BLaER1 treated with 17β-estradiol and CSF1 and Interleukin-3, amounts not matched to agents 10 nM and 100 nM (cell line): ENCODE measurements around the gene BCAS3.
A peak's percentile ranks its signal among the peaks of the same experiment; 100 is the strongest.

Experiments used
- H3K27ac ChIP-seq, 11 experiments: shearing (Covaris generic); formaldehyde crosslinking; 2 replicates each; pipeline ENCODE4 v1.8.1; 2022
- H3K27me3 ChIP-seq, 11 experiments: shearing (Covaris generic); formaldehyde crosslinking; 2 replicates each; pipeline ENCODE4 v1.8.1; 2022
- H3K36me3 ChIP-seq, 11 experiments: shearing (Covaris generic); formaldehyde crosslinking; 2 replicates each; pipeline ENCODE4 v1.8.1; 2022
- H3K4me1 ChIP-seq, 10 experiments: shearing (Covaris generic); formaldehyde crosslinking; 2 replicates each; pipeline ENCODE4 v1.8.1; 2022
- H3K4me2 ChIP-seq, 11 experiments: shearing (Covaris generic); formaldehyde crosslinking; 2 replicates each; pipeline ENCODE4 v1.8.1; 2022
- H3K4me3 ChIP-seq, 10 experiments: shearing (Covaris generic); formaldehyde crosslinking; 2 replicates each; pipeline ENCODE4 v1.8.1; 2022
- H3K9ac ChIP-seq, 11 experiments: shearing (Covaris generic); formaldehyde crosslinking; 2 replicates each; pipeline ENCODE4 v1.8.1; 2022
- H3K9me3 ChIP-seq, 11 experiments: shearing (Covaris generic); formaldehyde crosslinking; replicated peaks in 1 of 11; 2 replicates each; pipeline ENCODE4 v1.8.1; 2022
- H4K20me1 ChIP-seq, 11 experiments: shearing (Covaris generic); formaldehyde crosslinking; 2 replicates each; pipeline ENCODE4 v1.8.1; 2022
- Cebpa-rat ChIP-seq, 11 experiments: shearing (Covaris generic); IDR thresholded peaks; 2 replicates each; pipeline ENCODE4 v1.8.1; 2022

Gene BCAS3

GRCh38 chr17:61132524-61132923, 454.9 kb downstream of the BCAS3 start:
- no peak for TF ChIP-seq Cebpa-rat (IDR thresholded peaks at IDR 0.05)
- Histone ChIP-seq H3K27ac (no peak overlapping the region), H3K9ac (no peak overlapping the region), H3K4me1 (peaks cover 0 to 7% (median 2%) of the 10 kb centered on the region in 10 experiments; a peak in 3 of 20 replicates), H3K4me2 (no peak overlapping the region), H3K27me3 (peaks cover 0 to 8% (median 0%) of the 10 kb centered on the region in 11 experiments; a peak in 4 of 22 replicates), H3K4me3 (no peak overlapping the region), H3K9me3 (no peaks in the 10 kb centered on the region), H4K20me1 (no peaks in the 10 kb centered on the region), H3K36me3 (no peaks in the 10 kb centered on the region)

GRCh38 chr17:61133853-61134252, 456.2 kb downstream of the BCAS3 start:
- no peaks in the 10 kb centered on the region for H4K20me1 ChIP-seq
- H3K9ac ChIP-seq, result no peak overlapping the region
- H3K4me3 ChIP-seq, result no peak overlapping the region
- H3K4me1 ChIP-seq, result peaks cover 6 to 18% (median 12%) of the 10 kb centered on the region in 10 experiments; a peak in 19 of 20 replicates
- no peak for TF ChIP-seq Cebpa-rat (IDR thresholded peaks at IDR 0.05)
- no peak overlapping the region for H3K27ac ChIP-seq
- H3K27me3 ChIP-seq, result peaks cover 0 to 17% (median 0%) of the 10 kb centered on the region in 11 experiments; a peak in 4 of 22 replicates
- H3K9me3 ChIP-seq, result no peaks in the 10 kb centered on the region
- no peak overlapping the region for H3K4me2 ChIP-seq
- no peaks in the 10 kb centered on the region for H3K36me3 ChIP-seq

GRCh38 chr17:61134551-61135235, 457.0 kb downstream of the BCAS3 start:
- Histone ChIP-seq H3K4me2 (no peak overlapping the region), H3K4me1 (peaks cover 10 to 25% (median 17%) of the 10 kb centered on the region in 10 experiments), H3K4me3 (no peak overlapping the region), H3K27ac (no peak overlapping the region), H4K20me1 (no peaks in the 10 kb centered on the region), H3K9ac (no peak overlapping the region), H3K9me3 (no peaks in the 10 kb centered on the region), H3K36me3 (no peaks in the 10 kb centered on the region), H3K27me3 (peaks cover 0 to 17% (median 0%) of the 10 kb centered on the region in 11 experiments; a peak in 4 of 22 replicates)
- no peak for TF ChIP-seq Cebpa-rat (IDR thresholded peaks at IDR 0.05)

GRCh38 chr17:61135782-61136181, 458.1 kb downstream of the BCAS3 start:
- Histone ChIP-seq H3K9me3 (no peaks in the 10 kb centered on the region), H3K36me3 (no peaks in the 10 kb centered on the region), H4K20me1 (no peaks in the 10 kb centered on the region), H3K4me1 (peaks cover 16 to 34% (median 23%) of the 10 kb centered on the region in 10 experiments), H3K4me3 (no peak overlapping the region), H3K27me3 (peaks cover 0 to 18% (median 0%) of the 10 kb centered on the region in 11 experiments; a peak in 4 of 22 replicates), H3K9ac (no peak overlapping the region), H3K4me2 (no peak overlapping the region), H3K27ac (no peak overlapping the region)
- TF ChIP-seq Cebpa-rat (IDR thresholded peaks at IDR 0.05), result no peak

- Histone ChIP-seq H4K20me1 (no peaks in the 10 kb centered on the region), H3K4me3 (no peak overlapping the region), H3K36me3 (no peaks in the 10 kb centered on the region), H3K9me3 (no peaks in the 10 kb centered on the region), H3K27ac (no peak overlapping the region), H3K4me2 (no peak overlapping the region), H3K4me1 (peaks cover 16 to 34% (median 23%) of the 10 kb centered on the region in 10 experiments), H3K9ac (no peak overlapping the region), H3K27me3 (peaks cover 0 to 23% (median 0%) of the 10 kb centered on the region in 11 experiments; a peak in 4 of 22 replicates)
- no peak for TF ChIP-seq Cebpa-rat (IDR thresholded peaks at IDR 0.05)
Measured at GRCh38 chr17:61136296-61136695, 458.6 kb downstream of the BCAS3 start.

- peak overlapping the region; percentile 47 to 79 (median 65) for H3K4me2 ChIP-seq
- peaks cover 0 to 23% (median 0%) of the 10 kb centered on the region in 11 experiments; a peak in 3 of 22 replicates for H3K27me3 ChIP-seq
- no peaks in the 10 kb centered on the region for H3K9me3 ChIP-seq
- no peak overlapping the region for H3K4me3 ChIP-seq
- peak overlapping the region in 8 of 11 experiments; percentile 51 to 75 (median 64); a peak in 16 of 22 replicates for H3K27ac ChIP-seq
- no peak for TF ChIP-seq Cebpa-rat (IDR thresholded peaks at IDR 0.05)
- H3K36me3 ChIP-seq, result no peaks in the 10 kb centered on the region
- peaks cover 19 to 41% (median 29%) of the 10 kb centered on the region in 10 experiments for H3K4me1 ChIP-seq
- no peaks in the 10 kb centered on the region for H4K20me1 ChIP-seq
- peak overlapping the region in 7 of 11 experiments; percentile 1 to 50 (median 26); a peak in 11 of 22 replicates for H3K9ac ChIP-seq
Measured at GRCh38 chr17:61139219-61139618, 461.6 kb downstream of the BCAS3 start.

GRCh38 chr17:61140081-61140786, 462.6 kb downstream of the BCAS3 start:
- no peak overlapping the region for H3K4me3 ChIP-seq
- H3K9ac ChIP-seq, result peak overlapping the region in 1 of 11 experiments; percentile 1; a peak in 1 of 22 replicates
- H3K27me3 ChIP-seq, result peaks cover 0 to 23% (median 0%) of the 10 kb centered on the region in 11 experiments; a peak in 3 of 22 replicates
- peaks cover 28 to 52% (median 39%) of the 10 kb centered on the region in 10 experiments for H3K4me1 ChIP-seq
- no peak for TF ChIP-seq Cebpa-rat (IDR thresholded peaks at IDR 0.05)
- peak overlapping the region; percentile 47 to 79 (median 65); a peak in 19 of 22 replicates for H3K4me2 ChIP-seq
- no peaks in the 10 kb centered on the region for H3K36me3 ChIP-seq
- H4K20me1 ChIP-seq, result no peaks in the 10 kb centered on the region
- no peaks in the 10 kb centered on the region for H3K9me3 ChIP-seq
- peak overlapping the region in 7 of 11 experiments; percentile 59 to 75 (median 65); a peak in 9 of 22 replicates for H3K27ac ChIP-seq

GRCh38 chr17:61143026-61143425, 465.4 kb downstream of the BCAS3 start:
- H3K4me1 ChIP-seq, result peaks cover 39 to 59% (median 51%) of the 10 kb centered on the region in 10 experiments

GRCh38 chr17:61144137-61144536, 466.5 kb downstream of the BCAS3 start:
- Histone ChIP-seq H3K27me3 (peaks cover 0 to 10% (median 0%) of the 10 kb centered on the region in 11 experiments; a peak in 2 of 22 replicates), H3K9ac (no peak overlapping the region; a peak in 1 of 22 replicates), H4K20me1 (no peaks in the 10 kb centered on the region), H3K4me3 (no peak overlapping the region), H3K27ac (peak overlapping the region in 3 of 11 experiments; percentile 59 to 75 (median 71); a peak in 5 of 22 replicates), H3K4me2 (peak overlapping the region in 9 of 11 experiments; percentile 48 to 79 (median 67); a peak in 16 of 22 replicates), H3K9me3 (no peaks in the 10 kb centered on the region), H3K36me3 (no peaks in the 10 kb centered on the region), H3K4me1 (peaks cover 30 to 48% (median 42%) of the 10 kb centered on the region in 10 experiments)
- no peak for TF ChIP-seq Cebpa-rat (IDR thresholded peaks at IDR 0.05)

More at GRCh38 chr17:61143026-61143425, 465.4 kb downstream of the BCAS3 start:
- TF ChIP-seq Cebpa-rat (IDR thresholded peaks at IDR 0.05), result no peak
- Histone ChIP-seq H4K20me1 (no peaks in the 10 kb centered on the region), H3K4me3 (no peak overlapping the region), H3K27me3 (peaks cover 0 to 13% (median 0%) of the 10 kb centered on the region in 11 experiments; a peak in 3 of 22 replicates), H3K36me3 (no peaks in the 10 kb centered on the region), H3K9ac (no peak overlapping the region), H3K4me2 (no peak overlapping the region), H3K27ac (no peak overlapping the region), H3K9me3 (no peaks in the 10 kb centered on the region)
